Measurements from ENCODE around the gene ABHD14A.

- TF ChIP-seq, protein P1, sequence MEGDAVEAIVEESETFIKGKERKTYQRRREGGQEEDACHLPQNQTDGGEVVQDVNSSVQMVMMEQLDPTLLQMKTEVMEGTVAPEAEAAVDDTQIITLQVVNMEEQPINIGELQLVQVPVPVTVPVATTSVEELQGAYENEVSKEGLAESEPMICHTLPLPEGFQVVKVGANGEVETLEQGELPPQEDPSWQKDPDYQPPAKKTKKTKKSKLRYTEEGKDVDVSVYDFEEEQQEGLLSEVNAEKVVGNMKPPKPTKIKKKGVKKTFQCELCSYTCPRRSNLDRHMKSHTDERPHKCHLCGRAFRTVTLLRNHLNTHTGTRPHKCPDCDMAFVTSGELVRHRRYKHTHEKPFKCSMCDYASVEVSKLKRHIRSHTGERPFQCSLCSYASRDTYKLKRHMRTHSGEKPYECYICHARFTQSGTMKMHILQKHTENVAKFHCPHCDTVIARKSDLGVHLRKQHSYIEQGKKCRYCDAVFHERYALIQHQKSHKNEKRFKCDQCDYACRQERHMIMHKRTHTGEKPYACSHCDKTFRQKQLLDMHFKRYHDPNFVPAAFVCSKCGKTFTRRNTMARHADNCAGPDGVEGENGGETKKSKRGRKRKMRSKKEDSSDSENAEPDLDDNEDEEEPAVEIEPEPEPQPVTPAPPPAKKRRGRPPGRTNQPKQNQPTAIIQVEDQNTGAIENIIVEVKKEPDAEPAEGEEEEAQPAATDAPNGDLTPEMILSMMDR (IDR thresholded peaks at IDR 0.05 in 8 of 11, conservative IDR thresholded peaks at IDR 0.05 in 3 of 11), result no peak
- TF ChIP-seq POLR2AphosphoS5 (IDR thresholded peaks at IDR 0.05) (no peak), POLR2A (IDR thresholded peaks at IDR 0.05) (no peak)
Measured at GRCh38 chr3:51962854-51963530, 11.9 kb upstream of the ABHD14A start.

Data from spleen (tissue), 7 donors.